ENCODE results near the gene ZNF267.
"Not testable (repeated sequence)": the region's sequence is repeated elsewhere in the genome, so short reads cannot be mapped to it uniquely, and the experiment has no call there.

The ZNF267 gene

DNA sequence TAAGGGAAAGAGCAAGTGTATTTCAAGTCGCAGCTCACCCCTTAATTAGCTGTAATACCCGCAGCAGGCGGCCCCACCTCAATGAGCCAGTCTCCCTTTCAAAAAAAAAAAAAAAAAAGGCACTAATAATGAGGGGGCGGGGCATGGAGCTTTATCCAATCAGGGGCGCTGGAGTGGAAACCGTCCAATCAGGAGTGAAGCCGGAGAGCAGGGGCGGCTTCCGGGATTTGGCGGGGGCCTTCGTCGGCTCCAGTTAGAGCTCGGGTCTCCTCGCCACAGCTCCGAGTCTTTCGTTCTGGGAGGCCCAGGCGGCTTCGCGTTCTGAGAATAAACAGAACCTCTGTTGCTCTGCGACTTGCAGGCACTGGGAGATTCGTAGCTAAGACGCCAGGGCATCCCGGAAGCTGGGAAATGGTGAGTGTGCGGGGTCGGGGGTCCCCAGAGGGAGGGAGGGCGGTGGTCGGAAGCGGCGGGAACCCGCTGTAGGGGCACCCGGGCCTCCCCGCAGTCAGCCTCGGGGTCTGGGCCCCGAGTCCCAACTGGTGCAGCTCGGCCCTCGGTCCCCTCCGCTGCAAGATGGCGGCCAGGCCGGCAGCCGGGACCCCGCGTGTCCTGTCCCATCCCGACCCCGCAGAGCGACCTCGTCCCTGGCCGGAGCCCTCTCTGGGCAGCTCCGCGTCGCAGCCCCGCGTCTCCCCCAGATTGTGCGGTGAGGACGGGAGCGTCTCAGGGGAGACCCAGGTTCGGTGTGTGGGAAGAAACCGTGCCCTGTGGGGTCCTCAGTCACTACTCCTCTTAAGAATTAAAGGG lies at the start of gene ZNF267:
ZNF267 (plus strand) TSS at position 252 of the 810 bp plus-strand sequence; CDS start at position 412, 160 bp downstream.
- DNase-seq (ENCODE audit: low read depth) = peak; percentile 88

GRCh38 chr16:31833047-31833446 lies 40.6 kb upstream of the ZNF267 start:
- no peak for DNase-seq (ENCODE audit: low read depth)

- DNase-seq (ENCODE audit: low read depth) = not testable (repeated sequence)
Observed at GRCh38 chr16:31836396-31836795, 37.2 kb upstream of the ZNF267 start.

DNA sequence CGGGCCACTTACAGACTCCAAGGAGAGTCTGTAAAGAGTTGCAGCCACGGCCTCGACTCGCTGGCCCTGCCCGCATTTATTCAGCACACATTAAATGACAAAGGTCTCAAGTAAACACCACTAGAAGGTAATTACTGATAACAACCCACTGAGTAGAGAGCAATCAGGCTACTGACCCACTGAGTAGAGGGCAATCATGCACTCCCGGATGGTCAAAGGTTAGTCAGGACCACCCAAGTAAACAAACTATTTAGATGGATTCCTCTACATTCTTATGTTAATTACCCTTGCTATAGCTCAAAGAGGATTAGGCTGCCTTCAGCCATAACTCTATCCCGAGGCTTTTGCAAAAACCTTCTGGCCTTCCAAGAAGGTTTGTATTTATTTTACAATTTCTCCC lies 30.7 kb upstream of the ZNF267 start:
- DNase-seq (ENCODE audit: low read depth) = no peak

DNA sequence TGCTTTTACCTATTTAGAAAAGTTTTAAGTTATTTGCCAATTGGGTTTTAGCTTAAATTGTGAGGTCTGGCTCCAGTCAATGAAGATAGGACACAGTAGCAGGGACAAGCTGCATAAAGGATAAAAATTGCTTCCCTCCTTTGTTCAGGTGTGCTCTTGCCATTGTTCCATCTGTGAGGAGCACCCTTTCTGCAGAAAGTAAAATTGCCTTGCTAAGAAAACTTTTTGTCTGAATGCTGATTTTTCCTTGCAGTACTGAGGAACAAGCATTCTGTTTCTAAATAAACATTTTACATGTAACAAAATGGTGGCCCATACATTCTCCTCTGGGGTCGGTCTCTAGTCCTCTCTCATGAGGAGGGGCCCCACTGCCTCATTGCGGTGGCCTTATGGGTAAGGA lies 25.0 kb upstream of the ZNF267 start:
- DNase-seq (ENCODE audit: low read depth) = not testable (repeated sequence)

DNA sequence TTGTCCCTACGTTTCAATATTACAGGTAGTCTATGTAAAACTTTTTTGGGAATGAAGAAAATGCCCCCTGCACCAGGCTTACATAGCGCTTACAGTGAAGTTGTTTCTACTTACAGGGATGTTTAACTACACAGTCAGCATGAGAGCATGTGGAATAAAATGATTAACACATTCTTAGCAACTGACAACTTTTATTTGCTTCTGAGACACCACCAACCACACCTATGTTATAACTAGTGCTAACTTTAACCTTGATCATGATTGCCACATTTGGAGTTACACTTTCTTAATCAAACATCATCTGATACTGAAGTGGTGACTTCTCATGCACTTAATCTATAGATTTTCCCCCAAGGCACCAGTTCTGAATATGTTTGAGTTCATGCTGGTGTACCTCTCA lies 20.3 kb upstream of the ZNF267 start:
- DNase-seq (ENCODE audit: low read depth) = no peak

- no peak for DNase-seq (ENCODE audit: low read depth)
Observed at GRCh38 chr16:31860508-31860907, 13.1 kb upstream of the ZNF267 start.

DNA sequence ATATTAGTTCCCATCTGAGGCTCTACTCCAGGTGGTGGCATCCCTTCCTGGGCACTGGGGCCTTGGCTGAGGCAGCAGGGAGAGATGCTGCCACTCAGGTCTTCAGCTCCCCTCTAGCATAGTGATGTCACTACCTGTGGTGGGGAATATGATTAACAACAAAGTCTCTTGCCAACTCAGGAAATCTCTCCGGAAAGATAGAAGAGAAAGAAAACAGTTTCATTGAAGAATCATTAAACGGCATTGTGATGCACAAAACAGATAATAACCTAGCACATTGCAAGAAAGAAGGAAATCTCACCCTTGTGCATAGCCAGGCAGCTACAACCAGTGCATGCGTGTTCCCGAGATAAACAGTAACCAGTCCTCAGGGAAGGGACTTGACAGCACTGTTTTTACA lies 12.2 kb upstream of the ZNF267 start:
- no peak for DNase-seq (ENCODE audit: low read depth)

- DNase-seq (ENCODE audit: low read depth) = no peak
Observed at GRCh38 chr16:31862761-31863160, 10.8 kb upstream of the ZNF267 start.

GRCh38 chr16:31868164-31868563 lies 5.4 kb upstream of the ZNF267 start:
- no peak for DNase-seq (ENCODE audit: low read depth)

DNA sequence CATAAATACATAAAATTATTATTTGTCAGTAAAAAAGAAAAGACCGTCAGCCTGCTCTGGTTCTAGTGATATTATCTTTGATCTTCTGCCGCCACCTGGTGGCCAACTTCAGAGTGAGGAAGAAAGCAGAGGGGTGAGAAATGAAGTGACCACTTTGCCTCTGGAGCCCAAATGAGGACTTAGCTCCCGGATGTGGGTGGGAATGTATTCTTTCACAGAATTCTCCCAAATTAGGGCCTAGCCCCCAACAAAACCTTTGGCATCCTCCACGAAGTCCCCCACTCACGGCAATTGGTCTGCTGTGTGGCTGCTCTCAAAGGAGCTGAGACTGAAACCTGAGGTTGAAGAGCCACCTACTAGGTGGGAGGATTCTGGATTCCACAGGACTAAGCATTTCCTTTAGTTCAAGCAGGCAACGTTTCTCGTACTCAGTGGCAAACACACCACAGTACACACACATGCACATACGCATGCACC lies 4.9 kb upstream of the ZNF267 start:
- DNase-seq (ENCODE audit: low read depth) = peak; percentile 62

GRCh38 chr16:31869511-31870201 lies 4.0 kb upstream of the ZNF267 start:
- peak; percentile 46 for DNase-seq (ENCODE audit: low read depth)

GRCh38 chr16:31870809-31871208 lies 2.8 kb upstream of the ZNF267 start:
- DNase-seq (ENCODE audit: low read depth) = no peak

DNA sequence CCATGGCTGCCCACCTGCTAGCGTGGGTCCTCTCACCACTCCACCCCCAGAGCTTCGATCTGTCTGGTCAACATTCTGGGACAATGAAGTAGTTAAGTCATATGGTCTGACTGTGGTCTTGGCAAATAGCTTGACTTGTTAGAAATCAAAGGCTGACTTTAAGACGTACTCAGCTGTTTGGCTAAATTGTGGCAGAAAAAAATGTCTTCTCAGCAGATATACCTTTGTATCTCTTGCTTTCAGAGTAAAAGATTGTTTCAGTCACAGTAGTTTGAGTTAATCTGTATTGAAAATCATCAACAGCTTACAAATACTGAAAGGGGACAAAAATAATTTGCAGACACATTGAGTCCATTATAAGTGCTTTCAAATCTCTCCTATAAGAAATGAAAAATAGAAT lies 2.1 kb upstream of the ZNF267 start:
- no peak for DNase-seq (ENCODE audit: low read depth)

GRCh38 chr16:31872201-31872600 lies 1.4 kb upstream of the ZNF267 start:
- no peak for DNase-seq (ENCODE audit: low read depth)

- no peak for DNase-seq (ENCODE audit: low read depth)
Observed at GRCh38 chr16:31874366-31875111, 932 bp downstream of the ZNF267 start.

DNA sequence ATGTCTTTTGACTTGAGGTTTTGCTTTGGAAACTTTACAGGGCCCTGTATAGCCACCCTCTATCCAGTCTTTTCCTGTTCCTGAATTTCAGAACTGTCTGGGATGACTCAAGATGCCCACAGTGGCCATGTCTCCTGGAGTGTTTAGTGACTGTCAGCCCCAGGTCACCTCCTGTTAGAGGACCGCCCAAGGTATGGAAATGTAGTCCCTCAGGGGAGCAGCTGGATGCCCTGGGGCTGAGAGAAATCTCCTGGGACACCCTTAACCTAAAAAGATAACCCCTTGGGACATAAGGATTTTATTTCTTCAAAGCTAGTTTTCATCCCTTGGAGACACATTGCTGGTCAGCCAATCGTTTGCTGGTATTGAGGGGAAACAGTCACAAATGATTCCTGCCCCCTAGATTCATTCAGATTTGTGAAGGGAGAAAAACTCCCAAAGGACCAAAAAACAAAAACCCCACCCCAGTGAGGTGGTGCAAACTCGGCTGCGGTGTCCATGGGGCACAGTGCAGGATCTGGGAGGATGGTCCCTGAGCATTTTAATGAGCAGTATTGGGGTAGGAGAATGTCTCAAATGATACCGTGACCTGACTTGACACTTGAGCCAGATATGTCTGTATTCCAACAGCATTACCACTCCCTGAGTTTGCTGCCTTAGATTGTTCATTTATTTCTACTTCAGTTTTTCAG lies 1.7 kb downstream of the ZNF267 start:
- DNase-seq (ENCODE audit: low read depth) = no peak

DNA sequence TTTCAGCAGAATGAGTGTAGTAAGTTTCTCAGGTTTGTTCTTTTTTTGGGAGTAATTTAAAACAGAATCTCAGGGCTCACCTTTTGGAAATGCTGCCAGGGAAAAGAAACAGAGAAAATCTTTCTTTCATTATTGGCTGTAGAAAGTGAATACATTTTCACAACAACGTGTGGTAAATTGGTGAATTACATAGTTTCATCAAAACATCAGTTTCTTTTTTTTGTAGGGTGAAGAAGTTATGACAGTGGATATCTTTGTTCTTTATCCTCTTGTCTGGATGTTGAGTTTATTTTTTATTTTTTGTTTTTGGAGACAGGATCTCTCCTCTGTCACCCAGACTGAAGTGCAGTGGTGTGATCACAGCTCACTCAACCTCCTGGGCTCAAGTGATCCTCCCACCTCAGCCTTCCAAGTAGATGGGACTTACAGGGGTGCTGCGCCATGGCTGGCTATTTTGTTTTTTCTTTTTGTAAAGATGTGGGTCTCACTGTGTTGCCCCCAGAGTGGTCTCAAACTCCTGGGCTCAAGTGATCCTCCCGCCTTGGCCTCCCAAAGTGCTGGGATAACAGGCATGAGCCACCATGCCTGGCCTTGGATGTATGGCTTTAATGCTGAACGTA lies 2.4 kb downstream of the ZNF267 start:
- DNase-seq (ENCODE audit: low read depth) = no peak

GRCh38 chr16:31876951-31877828 lies 3.6 kb downstream of the ZNF267 start:
- DNase-seq (ENCODE audit: low read depth) = peak; percentile 37

- DNase-seq (ENCODE audit: low read depth) = no peak
Observed at GRCh38 chr16:31877876-31878642, 4.5 kb downstream of the ZNF267 start.
